HepG2 (cell line): ENCODE data around the gene SPDYE5. TPM values are rescaled to one million over a fixed set of nuclear protein-coding genes. Genes with fewer than 3 reads are reported as not detected.
"Not testable (repeated sequence)": the region's sequence is repeated elsewhere in the genome, so short reads cannot be mapped to it uniquely, and the experiment has no call there.

Source experiments
- ATAC-seq: fragments of 200-7000 bp; cut with Tn5 transposase; 3 replicates; pipeline ENCODE4 v1.9.1; 2020; ENCODE audit warnings: mild to moderate bottlenecking, moderate library complexity
- BruUV-seq: library from RNA; stranded (reverse); fragments of 400-500 nt; replicated peaks from 2 replicates; lab custom pipeline; 2021; lab: Mats Ljungman, UMichigan
- CTCF ChIA-PET: fragments of 300-600 bp; formaldehyde crosslinking; extraction: SDS; loops from one replicate; lab custom pipeline; 2021; ENCODE audit warnings: low total read pairs, inconsistent platforms, low intra/inter-chr PET ratio; lab: Yijun Ruan, JAX
- POLR2A ChIA-PET: fragments of 350-600 bp; sonication (Branson Sonifier 250); formaldehyde crosslinking; loops from one replicate; lab custom pipeline; 2020; ENCODE audit warnings: antibody characterized with exemption, inconsistent platforms; lab: Yijun Ruan, JAX
- DNase-seq: peaks from one replicate; pipeline ENCODE4 v3.0.0-alpha.2; 2015; ENCODE audit warnings: low spot score
- FAIRE-seq: peaks from 3 replicates; lab custom pipeline; 2011; peaks lifted over from hg19 to GRCh38; lab: Jason Lieb, UNC
- H2AFZ ChIP-seq: one replicate; pipeline ENCODE4 v1.6.1; 2011; ENCODE audit warnings: low read length, inconsistent platforms
- H3K27ac ChIP-seq: fragments of 300-600 bp; 3 replicates; pipeline ENCODE4 v1.8.0; 2011; ENCODE audit warnings: mixed run types, mild to moderate bottlenecking, mixed read lengths, low read length, inconsistent platforms; ENCODE audit not compliant: insufficient read depth; ENCODE audit errors: extremely low read length
- H3K27me3 ChIP-seq, 2 experiments: fragments of 200-600 bp in 1 of 2; 2 replicates in 1 of 2; 3 replicates in 1 of 2; pipeline versions ENCODE4 v1.6.0 to v1.8.0; 2011; ENCODE audit warnings: low read length in 2 of 2, mild to moderate bottlenecking in 2 of 2, moderate library complexity in 2 of 2, inconsistent platforms in 1 of 2; ENCODE audit not compliant: insufficient read depth in 2 of 2, control insufficient read depth in 1 of 2
- H3K36me3 ChIP-seq, 2 experiments: fragments of 200-600 bp in 1 of 2; replicated peaks in 1 of 2; 2 replicates in 1 of 2; 3 replicates in 1 of 2; pipeline versions ENCODE4 v1.5.1 to v1.8.0; 2011; ENCODE audit warnings: low read length in 2 of 2, inconsistent platforms in 1 of 2; ENCODE audit not compliant: insufficient read depth in 2 of 2, control insufficient read depth in 1 of 2
- H3K4me1 ChIP-seq: 2 replicates; pipeline ENCODE4 v1.5.1; 2012; ENCODE audit warnings: low read length, inconsistent platforms; ENCODE audit not compliant: insufficient read depth
- H3K4me2 ChIP-seq: 2 replicates; pipeline ENCODE4 v1.6.0; 2011; ENCODE audit warnings: low read depth, low read length, inconsistent platforms
- H3K4me3 ChIP-seq, 3 experiments: fragments of 200-600 bp in 1 of 3; sonication (generic), shearing (Covaris generic) in 1 of 3; replicated peaks in 1 of 3; 2 replicates each; pipeline ENCODE4 v1.5.1; 2011 to 2016; ENCODE audit warnings: low read length in 3 of 3, inconsistent platforms in 2 of 3, low read depth in 2 of 3, mild to moderate bottlenecking in 2 of 3, control low read depth in 1 of 3, mixed read lengths in 1 of 3; ENCODE audit not compliant: insufficient read depth in 1 of 3
- H3K79me2 ChIP-seq: one replicate; pipeline ENCODE4 v1.6.1; 2011; ENCODE audit warnings: low read length, inconsistent platforms; ENCODE audit not compliant: insufficient read depth
- H3K9ac ChIP-seq: 2 replicates; pipeline ENCODE4 v1.6.0; 2011; ENCODE audit warnings: mild to moderate bottlenecking, low read depth, low read length, inconsistent platforms; ENCODE audit not compliant: insufficient read depth
- H3K9me3 ChIP-seq: 2 replicates; pipeline ENCODE4 v1.5.1; 2012; ENCODE audit warnings: mild to moderate bottlenecking, low read length
- H4K20me1 ChIP-seq: 2 replicates; pipeline ENCODE4 v1.6.0; 2011; ENCODE audit warnings: inconsistent platforms, mild to moderate bottlenecking, low read length, moderate library complexity; ENCODE audit not compliant: insufficient read depth
- ZNF614 ChIP-seq: IDR thresholded peaks from 2 replicates; pipeline ENCODE4 v1.6.1; 2018; ENCODE audit warnings: missing biosample characterization, missing genetic modification reagents, inconsistent platforms, borderline replicate concordance
- WGBS: methylation state at CpG from one replicate; pipeline ENCODE4 v1.1.6; 2017; ENCODE audit warnings: low lambda C conversion rate; 5-methylcytosine and 5-hydroxymethylcytosine counted together
- in situ Hi-C: cut with HindIII; loops from 2 replicates; pipeline ENCODE4 v1.10.0; 2017; ENCODE audit warnings: low pct_unique_long_range_greater_than_20kb; ENCODE audit not compliant: extremely low pct_ligation_motif_present
- intact Hi-C: fragments of 100-400 bp; cut with micrococcal nuclease; formaldehyde crosslinking; loops from one replicate; pipeline ENCODE4 v1.10.0; 2022; ENCODE audit not compliant: unreplicated experiment
- polyA plus RNA-seq, 8 experiments: library from polyadenylated mRNA; depleted of rRNA in 3 of 8; stranded (reverse) in 7 of 8; unstranded in 1 of 8; fragments of >200 nt; fragmentation: Illumina TruSeq in 4 of 8; extraction: Trizol in 4 of 8; gene quantifications; 2 replicates each; pipeline versions ENCODE4 v1.2.1 to v1.2.3, GENCODE V29; 2011 to 2016; ENCODE audit warnings: low read depth in 4 of 8, missing spikeins in 1 of 8, mixed read lengths in 1 of 8; ENCODE audit not compliant: insufficient read depth in 1 of 8
- total RNA-seq, 5 experiments: library from RNA; depleted of rRNA; stranded (reverse); fragments of >200 nt; fragmentation: Illumina TruSeq; extraction: Trizol; gene quantifications; 2 replicates each; pipeline ENCODE4 v1.2.3, GENCODE V29; 2016; ENCODE audit warnings: low read depth in 1 of 5

Gene SPDYE5
- total and polyA plus RNA-seq, 2 of the 13 experiments (the other 11 are each of a cell fraction or from before 2014, with no cell fraction given) = not detected

DNA sequence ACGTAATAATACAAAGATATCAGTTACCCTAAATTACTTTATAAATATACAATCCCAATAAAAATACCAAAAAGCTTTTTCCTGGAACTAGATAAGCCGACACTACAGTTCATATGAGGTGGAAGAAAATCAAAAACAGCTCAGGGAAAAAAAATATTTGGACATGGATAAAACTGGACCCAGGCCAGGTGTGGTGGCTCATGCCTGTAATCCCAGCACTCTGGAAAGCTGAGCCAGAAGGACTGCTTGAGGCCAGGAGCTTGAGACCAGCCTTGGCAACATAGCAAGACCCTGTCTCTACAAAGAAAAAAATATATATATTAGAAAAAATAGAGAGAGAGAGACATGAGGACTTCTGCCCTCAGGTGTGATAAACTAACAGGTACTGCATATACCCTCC lies 26.7 kb downstream of the SPDYE5 start:
- H3K9me3 ChIP-seq, in situ Hi-C loops, H3K4me3 ChIP-seq, H3K4me2 ChIP-seq, H4K20me1 ChIP-seq, H3K4me1 ChIP-seq, CTCF ChIA-PET, FAIRE-seq, DNase-seq, H3K9ac ChIP-seq, H3K27me3 ChIP-seq, ATAC-seq, H3K27ac ChIP-seq, POLR2A ChIA-PET, BruUV-seq, H2AFZ ChIP-seq, intact Hi-C loops: not testable (repeated sequence)
- peaks cover 21% of the 10 kb centered on the region for H3K79me2 ChIP-seq
- H3K36me3 ChIP-seq = peaks cover 3 to 20% of the 10 kb centered on the region in 2 experiments; a peak in 4 of 5 replicates
- WGBS = 97% methylated on average over 2 of the region's 2 CpGs

DNA sequence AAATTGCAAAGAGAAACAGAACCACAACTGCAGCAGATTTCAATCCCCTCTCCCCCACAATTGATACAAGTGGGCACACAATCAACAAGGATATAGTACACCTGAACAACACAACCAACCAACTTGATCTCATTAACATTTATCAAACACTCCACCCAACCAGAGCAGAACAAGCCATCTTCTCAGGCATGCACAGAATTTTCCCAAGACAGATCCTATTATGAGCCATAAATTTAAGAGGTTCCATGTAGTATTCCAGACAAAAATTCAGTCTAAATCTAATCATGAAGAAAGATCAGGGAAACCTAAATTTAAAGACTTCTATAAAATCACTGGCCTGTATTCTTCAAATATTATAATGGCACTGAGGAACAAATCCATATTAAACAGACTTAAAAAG lies 29.6 kb downstream of the SPDYE5 start:
- peaks cover 11% of the 10 kb centered on the region for H3K4me1 ChIP-seq
- ATAC-seq, H3K4me3 ChIP-seq, in situ Hi-C loops, CTCF ChIA-PET, FAIRE-seq, H3K9me3 ChIP-seq, H3K9ac ChIP-seq, DNase-seq, H3K27ac ChIP-seq, H4K20me1 ChIP-seq, H3K27me3 ChIP-seq, H3K4me2 ChIP-seq, H2AFZ ChIP-seq, intact Hi-C loops, POLR2A ChIA-PET, BruUV-seq: not testable (repeated sequence)
- peak; percentile 100 for TF ChIP-seq ZNF614
- peaks cover 37% of the 10 kb centered on the region for H3K79me2 ChIP-seq
- peaks cover 8 to 26% of the 10 kb centered on the region in 2 experiments; a peak in 4 of 5 replicates for H3K36me3 ChIP-seq
